OCI-LY3 (cell line): Measurements from ENCODE around the gene LBP.

Source experiments
- CTCF ChIP-seq: fragments of 200-600, 300-600 bp; sonication (generic); IDR thresholded peaks from 2 replicates; pipeline ENCODE4 v1.5.1; 2014; ENCODE audit warnings: antibody characterized with exemption, low read length, low read depth
- EZH2phosphoT487 ChIP-seq: fragments of 200-600 bp; shearing (Covaris generic); IDR thresholded peaks from 2 replicates; pipeline ENCODE4 v1.6.1; 2018; ENCODE audit warnings: antibody characterized with exemption, mixed run types, low read depth

- no peak for TF ChIP-seq CTCF
- no peak for TF ChIP-seq EZH2phosphoT487
These were observed 9.1 kb downstream of the LBP start for GRCh38 chr20:38355161-38356012.
